CD8-positive, alpha-beta memory T cell (primary cell): ENCODE data around the gene PRDM16. TPM values are rescaled to one million over a fixed set of nuclear protein-coding genes. Genes with fewer than 3 reads are reported as not detected.

Experiments used
- CTCF ChIA-PET: fragments of 350-600 bp; sonication (Branson Sonifier 250); formaldehyde crosslinking; loops from one replicate; lab custom pipeline; 2021; ENCODE audit warnings: antibody characterized with exemption; lab: Charles Lee
- POLR2A ChIA-PET: fragments of 350-600 bp; sonication (Branson Sonifier 250); formaldehyde crosslinking; loops from one replicate; lab custom pipeline; 2021; ENCODE audit warnings: antibody characterized with exemption; lab: Charles Lee
- DNase-seq, 5 donors: peaks; one replicate each; pipeline versions ENCODE4 v3.0.0 to v3.0.0-alpha.2; 2020 to 2022; ENCODE audit warnings: mixed read lengths in 1 of 5
- H3K27ac ChIP-seq: one replicate; pipeline ENCODE4 v1.7.0; 2013; ENCODE audit warnings: low read depth, mild to moderate bottlenecking, low read length, moderate library complexity
- H3K27me3 ChIP-seq: 2 replicates; pipeline ENCODE4 v1.7.0; 2013; ENCODE audit warnings: low read length, mild to moderate bottlenecking; ENCODE audit not compliant: insufficient read depth, poor library complexity, severe bottlenecking
- H3K36me3 ChIP-seq: 2 replicates; pipeline ENCODE4 v1.7.0; 2013; ENCODE audit warnings: mild to moderate bottlenecking, low read length, moderate library complexity; ENCODE audit not compliant: insufficient read depth
- H3K4me1 ChIP-seq: 2 replicates; pipeline ENCODE4 v1.7.0; 2013; ENCODE audit warnings: mild to moderate bottlenecking, low read length, moderate library complexity; ENCODE audit not compliant: insufficient read depth
- H3K4me3 ChIP-seq: 2 replicates; pipeline ENCODE4 v1.7.0; 2013; ENCODE audit warnings: mild to moderate bottlenecking, low read length
- H3K9me3 ChIP-seq: 2 replicates; pipeline ENCODE4 v1.7.0; 2013; ENCODE audit warnings: mild to moderate bottlenecking, low read length
- H3K27ac Mint-ChIP-seq, 8 donors: one replicate each; pipeline ENCODE4 v1.8.0; 2020 to 2021; ENCODE audit warnings: mixed read lengths in 8 of 8, mild to moderate bottlenecking in 6 of 8, inconsistent platforms in 3 of 8, moderate library complexity in 3 of 8
- H3K27me3 Mint-ChIP-seq, 2 donors: one replicate each; pipeline ENCODE4 v1.8.0; 2020 to 2021; ENCODE audit warnings: mixed read lengths in 2 of 2, mild to moderate bottlenecking in 1 of 2, moderate library complexity in 1 of 2
- H3K36me3 Mint-ChIP-seq, 3 donors: one replicate each; pipeline ENCODE4 v1.8.0; 2020 to 2021; ENCODE audit warnings: mixed read lengths in 3 of 3, inconsistent platforms in 1 of 3, mild to moderate bottlenecking in 1 of 3
- H3K4me1 Mint-ChIP-seq, 3 donors: one replicate each; pipeline ENCODE4 v1.8.0; 2020 to 2021; ENCODE audit warnings: mixed read lengths in 3 of 3, inconsistent platforms in 1 of 3, mild to moderate bottlenecking in 1 of 3
- H3K4me3 Mint-ChIP-seq, 7 donors: one replicate each; pipeline ENCODE4 v1.8.0; 2020 to 2021; ENCODE audit warnings: mixed read lengths in 7 of 7, mild to moderate bottlenecking in 6 of 7, moderate library complexity in 4 of 7, inconsistent platforms in 2 of 7
- H3K9me3 Mint-ChIP-seq, 5 donors: one replicate each; pipeline ENCODE4 v1.8.0; 2020 to 2022; ENCODE audit warnings: mixed read lengths in 5 of 5, mild to moderate bottlenecking in 3 of 5, moderate library complexity in 2 of 5, inconsistent platforms in 1 of 5
- polyA plus RNA-seq: library from polyadenylated mRNA; unstranded; fragments of 300-500 nt; fragmentation: Illumina TruSeq; gene quantifications from one replicate; pipeline ENCODE4 v1.2.3, GENCODE V29; 2021
- total RNA-seq, 2 experiments: library from RNA; stranded (reverse); gene quantifications; one replicate each; pipeline ENCODE4 v1.2.3, GENCODE V29; 2021

Gene PRDM16
- total and polyA plus RNA-seq, 3 experiments from 2014 or later, result not detected

DNA sequence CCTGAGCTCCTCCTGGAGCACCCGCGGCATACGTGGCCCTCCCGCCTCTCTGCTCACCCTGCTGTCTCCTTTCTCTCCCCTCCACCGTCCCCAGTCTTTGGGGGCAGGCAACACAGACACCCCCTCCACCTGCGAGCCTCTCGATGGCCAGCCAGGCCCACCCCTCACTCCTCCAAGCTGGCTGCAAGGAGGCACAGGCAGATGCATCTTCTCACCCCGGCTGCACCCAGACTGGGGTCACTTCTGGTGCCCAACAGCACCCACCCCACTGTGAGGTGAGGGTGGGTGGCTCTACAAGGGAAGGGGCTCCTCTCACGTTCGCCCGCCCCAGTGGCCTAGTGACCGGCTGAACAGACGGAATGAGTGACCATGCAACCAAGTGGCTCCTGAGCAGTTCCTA, 277.5 kb downstream of the PRDM16 start:
- Mint-ChIP-seq H3K27me3 (peaks cover 7 to 10% of the 10 kb centered on the region in 2 donors), H3K27ac (no peak overlapping the region), H3K4me1 (no peaks in the 10 kb centered on the region), H3K9me3 (peaks cover 12 to 21% (median 15%) of the 10 kb centered on the region in 5 donors), H3K4me3 (no peak overlapping the region), H3K36me3 (no peaks in the 10 kb centered on the region)
- no peak for DNase-seq
- H3K36me3 ChIP-seq, result no peaks in the 10 kb centered on the region
- no peak overlapping the region for H3K4me3 ChIP-seq
- ChIA-PET CTCF (no interaction called here), POLR2A (no interaction called here)
- no peaks in the 10 kb centered on the region for H3K9me3 ChIP-seq
- H3K27ac ChIP-seq, result no peak overlapping the region
- no peaks in the 10 kb centered on the region for H3K27me3 ChIP-seq
- no peaks in the 10 kb centered on the region for H3K4me1 ChIP-seq

DNA sequence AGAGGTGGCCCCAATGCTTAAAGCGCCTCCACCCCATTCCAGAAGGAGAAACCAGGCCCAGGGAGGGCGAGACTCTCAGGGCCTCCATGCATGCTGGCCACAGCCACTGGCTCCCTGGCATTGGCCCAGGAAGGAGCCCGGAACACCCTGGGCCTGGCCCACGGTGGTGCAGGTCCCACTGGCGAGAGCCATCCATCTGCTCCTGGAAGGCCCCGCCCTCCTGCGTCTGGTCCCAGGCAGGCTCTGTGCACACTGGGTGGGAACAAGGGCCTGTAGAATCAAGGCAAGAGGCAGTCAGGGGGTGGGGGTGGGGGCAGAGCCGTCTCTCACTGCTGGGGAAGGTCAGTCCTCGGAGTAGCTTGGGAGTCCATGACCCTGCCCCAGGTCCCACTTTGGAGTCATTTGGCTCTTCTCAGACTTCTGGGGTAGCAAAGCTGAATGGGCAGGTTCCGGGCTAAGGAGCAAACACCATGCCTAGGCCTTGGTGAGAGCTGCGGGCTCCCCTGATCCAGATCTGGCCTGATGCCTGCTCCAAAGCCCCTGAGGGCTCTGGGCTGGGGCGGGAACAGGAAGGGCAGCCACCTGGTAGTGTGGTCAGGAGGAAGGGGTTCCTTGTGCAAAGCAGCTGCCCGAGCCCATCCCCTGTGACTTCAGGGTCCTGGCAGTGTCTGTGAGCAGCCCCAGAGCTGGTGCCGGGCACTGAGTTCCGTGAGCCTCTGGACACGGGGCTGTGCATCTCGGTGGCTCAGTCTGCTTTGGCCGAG, 278.4 kb downstream of the PRDM16 start:
- no peaks in the 10 kb centered on the region for H3K36me3 Mint-ChIP-seq
- H3K27ac Mint-ChIP-seq, result no peak overlapping the region
- H3K4me1 Mint-ChIP-seq, result no peaks in the 10 kb centered on the region
- Histone ChIP-seq H3K4me1 (no peaks in the 10 kb centered on the region), H3K27ac (no peak overlapping the region), H3K36me3 (no peaks in the 10 kb centered on the region), H3K27me3 (no peaks in the 10 kb centered on the region), H3K4me3 (no peak overlapping the region), H3K9me3 (no peaks in the 10 kb centered on the region)
- peaks cover 12 to 21% (median 15%) of the 10 kb centered on the region in 5 donors for H3K9me3 Mint-ChIP-seq
- POLR2A ChIA-PET, result no interaction called here
- H3K27me3 Mint-ChIP-seq, result peaks cover 7 to 9% of the 10 kb centered on the region in 2 donors
- DNase-seq, result no peak
- no peak overlapping the region for H3K4me3 Mint-ChIP-seq
- CTCF ChIA-PET, result no interaction called here

- Mint-ChIP-seq H3K9me3 (peaks cover 8 to 17% (median 12%) of the 10 kb centered on the region in 5 donors), H3K36me3 (no peaks in the 10 kb centered on the region), H3K4me1 (no peaks in the 10 kb centered on the region), H3K27ac (no peak overlapping the region), H3K4me3 (no peak overlapping the region), H3K27me3 (peaks cover 3 to 7% of the 10 kb centered on the region in 2 donors)
- POLR2A ChIA-PET, result no interaction called here
- Histone ChIP-seq H3K9me3 (no peaks in the 10 kb centered on the region), H3K36me3 (no peaks in the 10 kb centered on the region), H3K27ac (no peak overlapping the region), H3K4me3 (no peak overlapping the region), H3K27me3 (no peaks in the 10 kb centered on the region), H3K4me1 (no peaks in the 10 kb centered on the region)
- DNase-seq, result no peak
- CTCF ChIA-PET, result no interaction called here
Observed at GRCh38 chr1:3348196-3348865, 279.3 kb downstream of the PRDM16 start.

- ChIA-PET POLR2A (no interaction called here), CTCF (no interaction called here)
- H3K4me3 ChIP-seq, result no peak overlapping the region
- no peaks in the 10 kb centered on the region for H3K27me3 ChIP-seq
- peaks cover 2 to 8% (median 3%) of the 10 kb centered on the region in 5 donors for H3K9me3 Mint-ChIP-seq
- H3K36me3 ChIP-seq, result no peaks in the 10 kb centered on the region
- no peaks in the 10 kb centered on the region for H3K9me3 ChIP-seq
- no peak for DNase-seq
- no peak overlapping the region for H3K27ac Mint-ChIP-seq
- H3K4me3 Mint-ChIP-seq, result no peak overlapping the region
- no peaks in the 10 kb centered on the region for H3K4me1 ChIP-seq
- no peaks in the 10 kb centered on the region for H3K36me3 Mint-ChIP-seq
- H3K27me3 Mint-ChIP-seq, result peaks cover 3% of the 10 kb centered on the region in 2 donors
- H3K27ac ChIP-seq, result no peak overlapping the region
- H3K4me1 Mint-ChIP-seq, result no peaks in the 10 kb centered on the region
Observed at GRCh38 chr1:3349161-3349967, 280.4 kb downstream of the PRDM16 start.

DNA sequence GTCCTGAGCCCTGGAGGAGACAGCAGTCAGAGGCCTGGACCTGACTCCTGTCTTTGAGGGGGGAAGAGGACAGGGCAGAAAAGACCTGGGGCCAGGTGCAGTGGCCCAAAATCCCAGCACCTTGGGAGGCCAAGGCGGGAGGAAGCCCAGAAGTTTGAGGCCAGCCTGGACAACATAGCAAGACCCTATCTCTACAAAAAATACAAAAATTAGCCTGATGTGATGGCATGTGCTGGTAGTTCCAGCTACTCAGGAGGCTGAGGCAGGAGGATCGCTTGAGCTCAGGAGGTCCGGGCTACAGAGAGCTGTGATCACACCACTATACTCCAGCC, 280.9 kb downstream of the PRDM16 start:
- Histone ChIP-seq H3K36me3 (no peaks in the 10 kb centered on the region), H3K27me3 (no peaks in the 10 kb centered on the region), H3K27ac (no peak overlapping the region), H3K9me3 (no peaks in the 10 kb centered on the region), H3K4me1 (no peaks in the 10 kb centered on the region), H3K4me3 (no peak overlapping the region)
- ChIA-PET POLR2A (no interaction called here), CTCF (no interaction called here)
- Mint-ChIP-seq H3K9me3 (peaks cover 0 to 2% (median 0%) of the 10 kb centered on the region in 5 donors), H3K4me3 (no peak overlapping the region), H3K27ac (no peak overlapping the region), H3K36me3 (no peaks in the 10 kb centered on the region), H3K27me3 (peaks cover 3% of the 10 kb centered on the region in 2 donors), H3K4me1 (no peaks in the 10 kb centered on the region)
- no peak for DNase-seq

DNA sequence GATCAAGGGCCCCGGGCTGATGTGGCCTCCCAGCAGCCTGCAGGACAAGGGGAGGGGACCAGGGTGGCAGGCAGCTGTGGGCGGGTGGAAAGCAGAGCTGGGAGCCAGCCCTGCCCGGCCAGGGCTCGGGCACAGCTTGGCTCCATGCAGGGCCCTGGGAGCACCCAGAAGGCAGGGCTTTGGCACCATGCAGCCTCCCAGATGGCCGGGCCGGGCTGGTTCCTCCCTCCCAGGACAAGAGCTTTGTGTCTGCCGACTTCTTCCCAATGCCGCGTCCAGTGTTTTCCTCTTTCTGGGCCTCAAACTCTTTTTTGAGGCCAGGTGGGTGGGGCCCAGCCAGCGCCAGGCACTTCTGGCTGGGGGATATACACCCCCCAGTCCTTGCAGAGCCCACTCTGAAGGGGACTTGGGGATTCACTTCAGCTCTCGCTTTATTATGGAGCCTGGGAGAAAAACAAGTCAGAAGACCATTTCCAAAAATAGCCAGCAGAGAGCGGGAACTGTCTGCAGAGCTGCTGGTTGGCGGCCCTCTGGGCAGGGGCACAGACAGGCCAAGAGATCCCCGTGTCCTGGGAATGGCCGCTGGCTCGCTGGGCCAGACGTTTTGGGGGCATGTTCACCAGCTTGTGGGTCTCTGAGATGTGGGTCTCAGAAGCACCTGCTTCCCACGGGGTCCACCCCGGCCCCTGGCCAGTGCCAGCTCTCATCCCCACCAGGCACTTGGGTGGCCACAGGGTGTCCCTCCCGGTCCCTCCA, 281.7 kb downstream of the PRDM16 start:
- Histone ChIP-seq H3K27me3 (no peaks in the 10 kb centered on the region), H3K36me3 (no peaks in the 10 kb centered on the region), H3K27ac (no peak overlapping the region), H3K4me1 (no peaks in the 10 kb centered on the region), H3K4me3 (no peak overlapping the region), H3K9me3 (no peaks in the 10 kb centered on the region)
- POLR2A ChIA-PET, result no interaction called here
- DNase-seq, result no peak
- H3K9me3 Mint-ChIP-seq, result no peaks in the 10 kb centered on the region
- CTCF ChIA-PET, result no interaction called here
- H3K4me3 Mint-ChIP-seq, result no peak overlapping the region
- H3K36me3 Mint-ChIP-seq, result no peaks in the 10 kb centered on the region
- H3K27me3 Mint-ChIP-seq, result peaks cover 3 to 6% of the 10 kb centered on the region in 2 donors
- no peaks in the 10 kb centered on the region for H3K4me1 Mint-ChIP-seq
- H3K27ac Mint-ChIP-seq, result no peak overlapping the region

GRCh38 chr1:3351449-3352298, 282.7 kb downstream of the PRDM16 start:
- ChIA-PET POLR2A (no interaction called here), CTCF (no interaction called here)
- H3K9me3 Mint-ChIP-seq, result no peaks in the 10 kb centered on the region
- no peak overlapping the region for H3K27ac Mint-ChIP-seq
- H3K4me1 ChIP-seq, result no peaks in the 10 kb centered on the region
- H3K27ac ChIP-seq, result no peak overlapping the region
- H3K4me1 Mint-ChIP-seq, result no peaks in the 10 kb centered on the region
- no peaks in the 10 kb centered on the region for H3K9me3 ChIP-seq
- H3K27me3 Mint-ChIP-seq, result peaks cover 3 to 6% of the 10 kb centered on the region in 2 donors
- no peak overlapping the region for H3K4me3 ChIP-seq
- no peaks in the 10 kb centered on the region for H3K36me3 Mint-ChIP-seq
- H3K27me3 ChIP-seq, result no peaks in the 10 kb centered on the region
- no peak overlapping the region for H3K4me3 Mint-ChIP-seq
- DNase-seq, result no peak
- no peaks in the 10 kb centered on the region for H3K36me3 ChIP-seq
